ENCODE measurements around the gene ANGPTL2. TPM values are rescaled to one million over a fixed set of nuclear protein-coding genes. Genes with fewer than 3 reads are reported as not detected.
A peak's percentile ranks its signal among the peaks of the same experiment; 100 is the strongest.

ANGPTL2 gene
- total RNA-seq, 1 donor from 2014 or later = 19.4 TPM

- Histone ChIP-seq H3K4me1 (peaks cover 4% of the 10 kb centered on the region), H3K36me3 (no peaks in the 10 kb centered on the region), H3K27me3 (no peaks in the 10 kb centered on the region), H3K4me3 (no peak overlapping the region), H3K9me3 (no peaks in the 10 kb centered on the region), H3K27ac (no peak overlapping the region)
- ATAC-seq (no peak), DNase-seq (no peak)
- intact Hi-C loops (cut with DNase I) = no loop called here
- TF ChIP-seq, protein P1, sequence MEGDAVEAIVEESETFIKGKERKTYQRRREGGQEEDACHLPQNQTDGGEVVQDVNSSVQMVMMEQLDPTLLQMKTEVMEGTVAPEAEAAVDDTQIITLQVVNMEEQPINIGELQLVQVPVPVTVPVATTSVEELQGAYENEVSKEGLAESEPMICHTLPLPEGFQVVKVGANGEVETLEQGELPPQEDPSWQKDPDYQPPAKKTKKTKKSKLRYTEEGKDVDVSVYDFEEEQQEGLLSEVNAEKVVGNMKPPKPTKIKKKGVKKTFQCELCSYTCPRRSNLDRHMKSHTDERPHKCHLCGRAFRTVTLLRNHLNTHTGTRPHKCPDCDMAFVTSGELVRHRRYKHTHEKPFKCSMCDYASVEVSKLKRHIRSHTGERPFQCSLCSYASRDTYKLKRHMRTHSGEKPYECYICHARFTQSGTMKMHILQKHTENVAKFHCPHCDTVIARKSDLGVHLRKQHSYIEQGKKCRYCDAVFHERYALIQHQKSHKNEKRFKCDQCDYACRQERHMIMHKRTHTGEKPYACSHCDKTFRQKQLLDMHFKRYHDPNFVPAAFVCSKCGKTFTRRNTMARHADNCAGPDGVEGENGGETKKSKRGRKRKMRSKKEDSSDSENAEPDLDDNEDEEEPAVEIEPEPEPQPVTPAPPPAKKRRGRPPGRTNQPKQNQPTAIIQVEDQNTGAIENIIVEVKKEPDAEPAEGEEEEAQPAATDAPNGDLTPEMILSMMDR (IDR thresholded peaks at IDR 0.05) = no peak
Observed at GRCh38 chr9:127167560-127168326, 45.3 kb upstream of the ANGPTL2 start.

DNA sequence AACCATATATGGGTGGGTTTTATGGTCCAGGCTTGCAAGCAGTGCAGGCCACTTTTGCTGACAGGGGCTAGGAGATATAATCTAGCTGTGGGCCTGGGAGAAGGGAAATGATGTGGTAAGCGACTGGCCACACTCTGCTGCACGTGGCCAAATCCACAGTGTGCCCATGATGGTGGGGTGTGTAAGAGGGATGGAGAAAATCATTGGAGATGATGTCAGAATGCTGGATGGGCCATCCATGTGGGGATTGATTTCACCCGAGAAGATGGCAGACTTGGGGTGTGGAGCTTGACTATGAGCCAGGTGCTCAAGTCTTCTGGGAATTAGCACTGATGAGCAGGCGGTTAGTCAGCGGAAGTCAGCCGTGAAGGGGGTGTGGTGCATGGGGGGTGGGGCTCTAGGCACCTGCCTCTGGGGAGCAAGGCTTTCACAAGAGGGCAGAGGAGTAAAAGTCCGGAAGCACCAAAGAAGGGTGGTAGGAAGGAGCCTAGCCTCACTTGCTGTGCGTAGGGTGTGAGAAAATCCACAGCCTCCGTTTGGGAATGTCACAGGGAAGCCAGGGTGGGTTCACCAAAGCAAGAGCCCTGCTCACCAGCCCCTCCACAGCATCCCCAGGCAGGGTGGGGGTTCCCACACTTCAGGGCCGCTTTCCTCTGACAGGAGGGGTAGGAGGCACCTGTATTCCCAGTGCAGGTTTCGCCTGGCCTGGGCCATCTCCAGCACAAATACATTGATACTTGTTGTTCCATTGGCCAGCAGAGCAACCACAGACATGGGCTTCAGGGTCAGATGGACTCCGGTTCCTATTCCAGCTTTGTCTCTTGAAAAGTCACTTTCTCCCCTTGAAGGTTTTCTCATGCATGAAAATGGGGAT, 44.5 kb upstream of the ANGPTL2 start:
- Histone ChIP-seq H3K9me3 (no peaks in the 10 kb centered on the region), H3K27ac (no peak overlapping the region), H3K36me3 (no peaks in the 10 kb centered on the region), H3K27me3 (no peaks in the 10 kb centered on the region), H3K4me3 (no peak overlapping the region), H3K4me1 (peaks cover 4% of the 10 kb centered on the region)
- ATAC-seq (no peak), DNase-seq (peak; percentile 48)
- intact Hi-C loops (cut with DNase I) = no loop called here
- TF ChIP-seq, protein P1 (IDR thresholded peaks at IDR 0.05) = no peak

DNA sequence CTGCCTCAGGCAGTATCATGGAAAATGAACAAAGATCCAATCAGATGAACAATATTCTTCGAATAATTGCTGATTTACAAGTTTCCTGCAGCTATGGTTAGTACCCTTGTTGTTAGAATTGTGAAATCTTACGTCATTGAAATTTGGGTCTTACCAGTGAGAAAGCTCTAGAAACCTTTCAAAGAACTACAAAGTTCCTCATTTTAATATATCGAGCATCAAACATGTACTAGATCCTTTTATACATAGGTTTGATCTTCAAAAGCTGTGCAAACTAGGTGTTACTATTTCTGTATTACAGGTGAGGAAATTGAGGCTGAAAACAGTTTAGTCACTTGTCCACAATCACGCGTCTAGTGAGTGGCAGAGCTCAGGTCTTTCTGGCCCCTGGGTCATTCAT, 43.7 kb upstream of the ANGPTL2 start:
- intact Hi-C loops (cut with DNase I) = no loop called here
- TF ChIP-seq, protein P1 (IDR thresholded peaks at IDR 0.05) = no peak

GRCh38 chr9:127165116-127165515, 42.7 kb upstream of the ANGPTL2 start:
- Histone ChIP-seq H3K4me3 (no peak overlapping the region), H3K27ac (no peak overlapping the region), H3K27me3 (no peaks in the 10 kb centered on the region), H3K36me3 (no peaks in the 10 kb centered on the region), H3K9me3 (no peaks in the 10 kb centered on the region), H3K4me1 (peaks cover 4% of the 10 kb centered on the region)
- TF ChIP-seq, protein P1 (IDR thresholded peaks at IDR 0.05) = no peak
- DNase-seq (no peak), ATAC-seq (no peak)
- intact Hi-C loops (cut with DNase I) = no loop called here

More for the DNA sequence above, 43.7 kb upstream of the ANGPTL2 start:
- DNase-seq (no peak), ATAC-seq (no peak)
- H3K4me3 ChIP-seq = no peak overlapping the region
- no peaks in the 10 kb centered on the region for H3K36me3 ChIP-seq
- H3K27me3 ChIP-seq = no peaks in the 10 kb centered on the region
- peaks cover 4% of the 10 kb centered on the region for H3K4me1 ChIP-seq
- no peak overlapping the region for H3K27ac ChIP-seq
- H3K9me3 ChIP-seq = no peaks in the 10 kb centered on the region

- DNase-seq (no peak), ATAC-seq (no peak)
- TF ChIP-seq, protein P1 (IDR thresholded peaks at IDR 0.05) = no peak
- intact Hi-C loops (cut with DNase I) = no loop called here
- H3K4me3 ChIP-seq = no peak overlapping the region
- no peak overlapping the region for H3K27ac ChIP-seq
- no peaks in the 10 kb centered on the region for H3K36me3 ChIP-seq
- peaks cover 4% of the 10 kb centered on the region for H3K4me1 ChIP-seq
- H3K9me3 ChIP-seq = no peaks in the 10 kb centered on the region
- H3K27me3 ChIP-seq = no peaks in the 10 kb centered on the region
Observed at GRCh38 chr9:127163409-127163808, 41.0 kb upstream of the ANGPTL2 start.
